MG63 (cell line): ENCODE measurements around the gene ODF4. TPM values are rescaled to one million over a fixed set of nuclear protein-coding genes. Genes with fewer than 3 reads are reported as not detected.

Experiments
- total RNA-seq: library from RNA; depleted of rRNA; stranded (reverse); fragments of >200 nt; shearing (Covaris generic); gene quantifications from 2 replicates; pipeline ENCODE4 v1.2.3, GENCODE V29; 2014; ENCODE audit warnings: low replicate concordance; rRNA removed

ODF4 gene
- total RNA-seq, 1 experiment from 2014 or later, result not detected

Other genes starting within 250 kb of the ODF4 start
- not detected in 2 replicates for gene ALOXE3, start 221.3 kb upstream of the ODF4 start, total RNA-seq
- not detected in 2 replicates for gene HES7, start 215.7 kb upstream of the ODF4 start, total RNA-seq
- gene PER1, start 187.4 kb upstream of the ODF4 start, total RNA-seq, result 1.3 and 7.9 TPM in 2 replicates
- gene VAMP2, start 176.9 kb upstream of the ODF4 start, total RNA-seq, result 0.59 and 3.2 TPM in 2 replicates
- 17.6 and 25.6 TPM in 2 replicates for gene TMEM107, start 163.5 kb upstream of the ODF4 start, total RNA-seq
- gene BORCS6, start 149.7 kb upstream of the ODF4 start, total RNA-seq, result 8.6 and 17.3 TPM in 2 replicates
- gene AURKB, start 129.3 kb upstream of the ODF4 start, total RNA-seq, result 89.2 and 119 TPM in 2 replicates
- 4.2 and 25.8 TPM in 2 replicates for gene CTC1, start 91.8 kb upstream of the ODF4 start, total RNA-seq
- gene PFAS, start 90.6 kb upstream of the ODF4 start, total RNA-seq, result 72.8 and 82.7 TPM in 2 replicates
- gene RANGRF, start 51.2 kb upstream of the ODF4 start, total RNA-seq, result 22.1 and 22.3 TPM in 2 replicates
- 1.0 TPM in 1 of 2 replicates, not detected in the other for gene SLC25A35, start 44.4 kb upstream of the ODF4 start, total RNA-seq
- not detected in 2 replicates for gene ARHGEF15, start 29.6 kb upstream of the ODF4 start, total RNA-seq
- 5,040 and 8,050 TPM in 2 replicates for gene RPL26, start 43.4 kb downstream of the ODF4 start, total RNA-seq
- gene RNF222, start 58.0 kb downstream of the ODF4 start, total RNA-seq, result not detected in 2 replicates
- gene NDEL1, start 96.0 kb downstream of the ODF4 start, total RNA-seq, result 41.8 and 125 TPM in 2 replicates